Measurements from ENCODE around the gene CACNA1D. TPM values are rescaled to one million over a fixed set of nuclear protein-coding genes. Genes with fewer than 3 reads are reported as not detected.

The CACNA1D gene
- total RNA-seq, 2 donors from 2014 or later: 0.68 to 1.5 TPM

DNA sequence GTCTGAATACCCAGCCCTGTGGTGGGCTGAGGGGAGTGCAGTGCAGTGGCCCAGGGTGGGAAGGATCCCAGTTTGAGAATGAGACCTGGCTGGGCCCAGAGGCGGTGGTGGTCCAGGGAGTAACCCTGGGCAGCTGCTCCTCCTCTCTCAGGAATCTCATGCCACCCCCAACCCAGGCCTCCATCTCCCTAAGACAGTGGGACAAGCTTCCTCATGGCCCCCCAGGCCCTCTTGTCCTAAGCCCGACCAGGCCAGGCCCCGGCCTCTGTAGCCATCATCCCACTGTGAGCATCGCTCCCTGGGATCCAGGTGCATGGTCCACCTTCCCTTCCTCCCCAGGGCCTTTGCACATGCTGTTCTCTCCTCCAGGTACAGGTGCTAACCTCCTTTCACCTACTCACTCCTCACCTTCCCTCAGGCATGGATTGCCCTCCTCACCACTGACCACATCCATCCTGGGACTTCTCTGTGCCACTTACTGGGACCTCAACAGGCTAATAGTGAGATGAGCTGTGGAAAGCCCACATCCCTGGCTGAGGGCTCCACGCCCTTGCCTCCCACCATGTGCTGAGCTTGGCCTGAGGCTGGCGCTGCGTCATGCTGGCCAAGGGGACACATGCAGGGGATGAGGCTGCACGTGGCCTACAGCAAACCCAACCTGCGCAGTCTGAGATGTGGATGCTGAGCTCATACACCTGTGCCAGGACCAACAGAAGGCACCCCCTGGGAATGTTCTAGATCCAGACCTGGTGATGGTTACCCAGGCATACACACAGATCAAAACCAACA lies 341.9 kb downstream of the CACNA1D start:
- Histone ChIP-seq H3K9me3 (no peaks in the 10 kb centered on the region), H3K27ac (no peak overlapping the region), H3K36me3 (no peaks in the 10 kb centered on the region), H3K27me3 (replicated peaks; ENCODE audit: insufficient read depth) (no peaks in the 10 kb centered on the region), H3K4me1 (ENCODE audit: control insufficient read depth in 1 of 2, low read depth in 2 of 2) (no peaks in the 10 kb centered on the region), H3K4me3 (no peak overlapping the region)
- DNase-seq (ENCODE audit: low spot score) (no peak), ATAC-seq (ENCODE audit: insufficient number of reproducible peaks, low FRiP score, low read depth) (no peak)
- TF ChIP-seq, protein P1, sequence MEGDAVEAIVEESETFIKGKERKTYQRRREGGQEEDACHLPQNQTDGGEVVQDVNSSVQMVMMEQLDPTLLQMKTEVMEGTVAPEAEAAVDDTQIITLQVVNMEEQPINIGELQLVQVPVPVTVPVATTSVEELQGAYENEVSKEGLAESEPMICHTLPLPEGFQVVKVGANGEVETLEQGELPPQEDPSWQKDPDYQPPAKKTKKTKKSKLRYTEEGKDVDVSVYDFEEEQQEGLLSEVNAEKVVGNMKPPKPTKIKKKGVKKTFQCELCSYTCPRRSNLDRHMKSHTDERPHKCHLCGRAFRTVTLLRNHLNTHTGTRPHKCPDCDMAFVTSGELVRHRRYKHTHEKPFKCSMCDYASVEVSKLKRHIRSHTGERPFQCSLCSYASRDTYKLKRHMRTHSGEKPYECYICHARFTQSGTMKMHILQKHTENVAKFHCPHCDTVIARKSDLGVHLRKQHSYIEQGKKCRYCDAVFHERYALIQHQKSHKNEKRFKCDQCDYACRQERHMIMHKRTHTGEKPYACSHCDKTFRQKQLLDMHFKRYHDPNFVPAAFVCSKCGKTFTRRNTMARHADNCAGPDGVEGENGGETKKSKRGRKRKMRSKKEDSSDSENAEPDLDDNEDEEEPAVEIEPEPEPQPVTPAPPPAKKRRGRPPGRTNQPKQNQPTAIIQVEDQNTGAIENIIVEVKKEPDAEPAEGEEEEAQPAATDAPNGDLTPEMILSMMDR (IDR thresholded peaks at IDR 0.05): no peak

DNA sequence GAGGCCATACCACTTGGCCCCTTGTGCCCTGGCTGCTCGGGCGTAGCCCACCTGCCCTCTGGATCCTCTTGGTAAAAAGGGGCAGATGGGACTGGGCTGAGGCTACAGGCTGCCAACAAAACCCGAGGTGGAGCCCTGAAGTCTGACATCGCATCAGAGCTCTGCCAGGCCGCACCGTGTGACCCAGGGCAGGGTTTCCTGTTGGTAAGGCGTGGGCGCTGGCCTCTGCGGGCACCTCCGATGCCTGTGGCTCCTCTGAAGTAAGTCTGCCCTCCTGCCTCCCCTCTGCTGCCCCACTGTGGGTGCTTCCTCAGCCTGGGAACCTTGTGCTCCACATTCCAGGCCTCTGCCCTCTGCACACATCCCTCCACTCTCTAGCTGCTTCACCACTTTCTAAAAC lies 342.9 kb downstream of the CACNA1D start:
- no peaks in the 10 kb centered on the region for H3K36me3 ChIP-seq
- no peak overlapping the region for H3K4me3 ChIP-seq
- ATAC-seq (ENCODE audit: insufficient number of reproducible peaks, low FRiP score, low read depth) (no peak), DNase-seq (ENCODE audit: low spot score) (no peak)
- no peak overlapping the region for H3K27ac ChIP-seq
- H3K9me3 ChIP-seq: no peaks in the 10 kb centered on the region
- H3K4me1 ChIP-seq (ENCODE audit: control insufficient read depth in 1 of 2, low read depth in 2 of 2): no peaks in the 10 kb centered on the region
- H3K27me3 ChIP-seq (replicated peaks; ENCODE audit: insufficient read depth): no peaks in the 10 kb centered on the region
- TF ChIP-seq, protein P1 (IDR thresholded peaks at IDR 0.05): no peak

DNA sequence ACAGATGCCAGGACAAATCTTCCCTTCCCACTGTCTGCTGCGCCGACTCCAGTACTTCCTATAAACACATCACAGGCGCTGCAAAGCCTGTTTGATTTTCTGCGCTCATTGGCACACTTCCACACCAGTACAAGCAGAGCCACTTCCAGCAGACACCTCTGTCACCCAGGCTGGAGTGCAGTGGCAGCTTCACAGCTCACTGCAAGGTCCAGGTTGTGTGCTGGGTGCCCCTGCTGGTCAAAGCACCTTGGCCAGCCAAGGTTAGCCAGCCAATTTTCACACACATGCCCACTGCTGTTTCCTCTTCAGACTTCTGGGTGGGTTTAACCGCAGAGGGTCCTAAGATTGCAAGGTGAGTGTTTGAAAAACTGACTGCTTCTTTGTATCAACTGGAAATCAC lies 346.9 kb downstream of the CACNA1D start:
- TF ChIP-seq, protein P1 (IDR thresholded peaks at IDR 0.05): no peak
- Histone ChIP-seq H3K27ac (no peak overlapping the region), H3K9me3 (no peaks in the 10 kb centered on the region), H3K4me1 (ENCODE audit: control insufficient read depth in 1 of 2, low read depth in 2 of 2) (peaks cover 0 to 16% of the 10 kb centered on the region in 2 donors), H3K36me3 (no peaks in the 10 kb centered on the region), H3K27me3 (replicated peaks; ENCODE audit: insufficient read depth) (no peaks in the 10 kb centered on the region), H3K4me3 (no peak overlapping the region)
- DNase-seq (ENCODE audit: low spot score) (no peak), ATAC-seq (ENCODE audit: insufficient number of reproducible peaks, low FRiP score, low read depth) (no peak)

DNA sequence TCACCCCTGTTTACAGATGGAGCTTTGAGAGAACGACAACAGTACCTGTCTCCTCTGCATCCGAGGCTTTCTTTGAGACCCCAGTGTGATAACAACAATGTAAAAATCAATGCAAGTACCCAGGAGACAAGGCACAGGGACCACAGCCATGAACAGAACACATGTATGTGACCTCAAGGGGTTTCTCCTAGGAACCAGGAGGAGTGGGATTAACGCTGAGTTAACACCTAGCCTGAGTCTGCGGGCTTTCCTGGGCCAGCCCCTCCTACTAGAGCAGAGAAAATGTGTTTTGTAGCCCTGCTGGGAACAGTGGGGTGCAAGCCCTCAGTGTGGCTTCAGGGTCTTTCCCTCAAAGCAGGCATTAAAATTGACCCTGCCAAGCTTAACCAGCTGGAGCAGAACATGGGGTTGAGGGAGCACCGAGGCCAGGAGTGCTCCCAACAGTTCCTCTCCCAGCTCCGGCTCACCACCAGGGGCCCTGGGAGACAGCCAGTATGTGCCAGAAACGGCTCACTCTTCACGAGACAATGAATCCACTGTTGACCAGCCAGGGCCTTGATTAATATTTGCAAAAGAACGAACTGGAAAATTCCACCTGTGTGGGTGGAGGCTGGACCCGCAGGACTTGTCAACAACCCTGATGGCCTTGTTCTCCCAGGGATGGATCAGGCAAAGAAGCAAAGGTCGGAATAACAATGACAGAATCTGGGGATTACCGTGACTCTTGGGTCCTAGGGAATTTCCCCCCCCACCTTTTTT lies 348.2 kb downstream of the CACNA1D start:
- no peak for DNase-seq (ENCODE audit: low spot score)
- H3K36me3 ChIP-seq: no peaks in the 10 kb centered on the region
- no peak overlapping the region for H3K27ac ChIP-seq
- H3K9me3 ChIP-seq: no peaks in the 10 kb centered on the region
- H3K27me3 ChIP-seq (replicated peaks; ENCODE audit: insufficient read depth): no peaks in the 10 kb centered on the region
- TF ChIP-seq, protein P1 (IDR thresholded peaks at IDR 0.05): no peak
- no peak overlapping the region for H3K4me3 ChIP-seq
- peaks cover 3 to 21% of the 10 kb centered on the region in 2 donors for H3K4me1 ChIP-seq (ENCODE audit: control insufficient read depth in 1 of 2, low read depth in 2 of 2)
- no peak for ATAC-seq (ENCODE audit: insufficient number of reproducible peaks, low FRiP score, low read depth)

Measured in thoracic aorta (tissue), 2 donors.